ENCODE data around the gene ANKRD29.

ANKRD29 gene, protein sequence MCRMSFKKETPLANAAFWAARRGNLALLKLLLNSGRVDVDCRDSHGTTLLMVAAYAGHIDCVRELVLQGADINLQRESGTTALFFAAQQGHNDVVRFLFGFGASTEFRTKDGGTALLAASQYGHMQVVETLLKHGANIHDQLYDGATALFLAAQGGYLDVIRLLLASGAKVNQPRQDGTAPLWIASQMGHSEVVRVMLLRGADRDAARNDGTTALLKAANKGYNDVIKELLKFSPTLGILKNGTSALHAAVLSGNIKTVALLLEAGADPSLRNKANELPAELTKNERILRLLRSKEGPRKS

DNA sequence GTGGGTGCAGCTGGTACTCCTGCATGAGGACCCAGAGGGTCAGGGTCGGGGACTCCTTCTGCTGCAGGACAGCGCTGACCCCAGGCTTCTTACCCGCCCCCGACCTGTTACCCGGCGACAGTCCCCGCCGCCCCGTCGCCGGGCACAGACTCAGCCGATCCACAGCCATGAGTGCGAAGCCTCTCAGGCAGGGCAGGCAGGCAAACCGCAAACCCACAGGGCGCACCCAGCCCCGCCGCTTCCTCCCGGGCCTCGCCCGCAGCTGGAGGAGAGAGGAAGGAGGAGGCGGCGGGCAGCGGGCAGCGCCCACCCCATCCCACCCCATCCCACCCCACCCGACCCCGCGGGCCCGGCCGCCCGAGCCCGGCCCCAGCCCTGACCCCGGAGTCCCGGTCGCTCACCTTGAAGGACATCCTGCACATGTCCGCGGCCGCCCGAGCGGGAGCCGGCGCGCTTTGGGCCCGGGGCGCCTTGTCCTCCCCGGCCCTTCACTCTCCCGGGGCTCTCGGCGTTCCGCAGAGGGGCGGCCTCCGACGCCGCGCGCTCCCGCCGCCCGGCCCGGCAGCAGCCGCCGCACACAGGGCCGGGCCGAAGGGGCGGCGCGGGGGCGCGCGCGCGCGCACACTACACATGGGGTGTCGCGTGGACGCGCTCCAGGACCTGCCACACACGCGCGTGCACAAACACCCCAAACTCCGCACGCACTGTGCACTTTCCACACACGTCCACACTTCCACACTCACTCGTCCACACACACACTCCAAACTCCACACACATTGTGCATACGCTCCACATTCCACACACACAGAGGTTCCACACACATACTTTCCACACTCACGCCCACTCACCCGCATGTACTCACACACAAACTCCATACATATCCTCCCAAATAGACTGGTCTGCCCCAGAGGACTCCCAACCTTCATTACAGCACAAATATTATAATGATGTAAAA, at the start of gene ANKRD29:
TSS of gene ANKRD29 (minus strand) at position 603 of the 955 bp plus-strand sequence. CDS start at position 422, 181 bp downstream.
- DNase-seq = no peak

GRCh38 chr18:23712445-23712844, 49.7 kb upstream of the ANKRD29 start:
- DNase-seq = no peak

GRCh38 chr18:23711426-23711825, 48.7 kb upstream of the ANKRD29 start:
- DNase-seq = no peak

- DNase-seq = no peak
These were observed 48.2 kb upstream of the ANKRD29 start for GRCh38 chr18:23710946-23711345.

- DNase-seq = no peak
These were observed 47.4 kb upstream of the ANKRD29 start for GRCh38 chr18:23710068-23710527.

GRCh38 chr18:23706971-23707640, 44.4 kb upstream of the ANKRD29 start:
- no peak for DNase-seq

- DNase-seq = no peak
These were observed 42.1 kb upstream of the ANKRD29 start for GRCh38 chr18:23704806-23705205.

DNA sequence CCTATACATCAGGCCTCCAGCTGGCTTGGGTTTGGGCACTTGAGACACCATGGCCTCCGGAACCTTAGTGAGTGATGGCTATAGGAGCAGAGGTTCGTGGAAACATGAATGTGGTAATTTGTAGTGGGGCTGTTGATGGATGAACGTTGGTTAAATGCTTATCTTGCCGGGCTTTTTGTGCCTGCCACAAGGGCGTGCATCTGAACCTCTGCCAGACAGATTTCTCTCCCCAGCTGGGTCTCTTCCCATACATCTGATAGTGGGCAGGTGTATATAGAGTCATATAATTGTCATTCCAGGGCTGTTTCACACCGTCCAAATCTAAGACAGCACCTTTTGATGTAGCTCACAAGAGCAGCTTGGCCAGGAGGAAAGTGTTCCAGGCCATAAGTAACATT, 41.3 kb upstream of the ANKRD29 start:
- no peak for DNase-seq

GRCh38 chr18:23703057-23703986, 40.6 kb upstream of the ANKRD29 start:
- no peak for DNase-seq

GRCh38 chr18:23702606-23703005, 39.9 kb upstream of the ANKRD29 start:
- no peak for DNase-seq

GRCh38 chr18:23701544-23702064, 38.9 kb upstream of the ANKRD29 start:
- DNase-seq = no peak

GRCh38 chr18:23701017-23701416, 38.3 kb upstream of the ANKRD29 start:
- no peak for DNase-seq

DNA sequence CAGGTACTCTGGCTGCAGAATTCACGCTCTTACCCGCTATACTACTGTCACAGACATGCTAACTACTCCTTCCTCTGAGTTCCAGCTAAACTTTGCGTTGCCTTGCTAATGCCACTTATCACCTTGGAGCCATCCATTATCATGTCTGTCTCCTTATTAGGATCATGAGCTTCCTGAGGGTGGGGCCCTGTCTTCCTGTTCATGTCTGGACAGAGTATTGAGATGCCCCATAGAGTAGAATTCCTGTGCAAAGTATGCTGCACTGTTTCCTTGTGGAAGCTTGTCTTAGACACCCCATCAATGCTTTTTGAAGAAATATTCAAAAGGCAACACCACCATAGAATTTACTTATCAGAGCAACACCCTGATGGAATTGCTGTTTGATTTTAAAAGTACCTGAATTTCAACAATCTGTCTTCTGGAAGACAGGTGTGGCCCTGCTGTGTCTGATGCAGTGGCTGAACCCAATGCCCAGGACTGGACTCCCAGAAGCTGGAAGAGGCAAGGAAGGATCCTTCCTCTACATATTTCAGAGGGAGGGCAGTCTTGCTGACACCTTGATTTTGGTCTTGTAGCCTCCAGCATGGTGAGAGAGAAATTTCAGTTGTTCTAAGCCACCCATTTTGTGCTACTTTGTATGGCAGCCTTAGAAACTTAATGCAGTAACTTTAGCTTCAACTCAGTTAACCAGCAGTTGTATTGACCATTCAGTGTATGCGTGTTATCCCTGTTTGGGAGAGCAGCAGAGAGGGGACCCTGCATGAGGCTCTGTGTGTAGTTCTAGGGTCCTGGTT, 32.1 kb upstream of the ANKRD29 start:
- DNase-seq = no peak

DNA sequence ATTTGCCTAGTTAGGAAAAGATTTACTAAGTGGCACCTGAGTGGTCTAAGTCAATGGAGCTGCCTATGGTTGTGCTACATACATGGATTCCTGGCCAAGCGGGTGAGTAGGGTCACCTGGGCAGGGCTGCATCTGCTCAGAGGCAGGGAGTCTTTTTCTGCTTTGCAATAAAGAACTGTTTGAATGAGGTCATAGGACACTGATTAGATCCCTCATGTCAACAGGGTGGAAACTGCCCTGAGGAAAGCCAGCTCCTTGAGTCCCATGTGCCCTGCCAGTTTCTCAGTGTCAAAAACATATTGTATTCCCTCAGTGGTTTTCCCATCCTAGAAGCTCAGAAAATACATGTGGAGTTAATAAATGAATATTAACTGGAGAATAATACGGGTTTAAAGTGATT, 31.1 kb upstream of the ANKRD29 start:
- DNase-seq = no peak

- no peak for DNase-seq
These were observed 27.9 kb upstream of the ANKRD29 start for GRCh38 chr18:23690505-23691068.

GRCh38 chr18:23689616-23690504, 27.1 kb upstream of the ANKRD29 start:
- DNase-seq = no peak

DNA sequence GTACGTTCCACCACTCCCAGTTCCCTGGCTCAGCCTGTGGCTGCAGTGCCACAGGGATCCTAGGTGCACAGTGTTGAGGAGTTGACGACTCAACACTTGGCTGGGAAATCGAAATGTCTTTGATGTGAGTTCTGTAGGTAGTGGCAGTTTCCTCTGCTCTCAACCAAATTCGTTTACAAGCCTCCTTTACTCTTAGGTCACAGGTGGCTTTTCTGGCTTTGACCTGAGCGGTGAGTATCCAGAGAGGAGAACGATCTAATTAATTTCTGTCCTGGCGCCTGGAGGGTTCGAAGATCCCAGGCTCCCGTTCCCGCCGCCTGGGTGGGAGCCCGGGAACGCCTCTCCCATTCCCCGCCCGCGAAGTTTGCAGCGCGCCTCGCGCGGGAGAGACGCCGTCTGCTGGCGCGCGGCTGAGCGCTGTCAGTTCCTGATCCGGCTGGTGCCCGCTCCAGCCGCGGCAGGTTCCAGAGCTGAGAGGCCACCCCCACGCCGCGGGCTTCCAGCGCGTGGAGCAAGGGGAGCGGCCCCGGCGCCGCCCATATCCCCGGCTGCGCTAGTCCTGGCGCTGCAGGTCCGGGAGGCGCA, 26.4 kb upstream of the ANKRD29 start, which contains the start of gene LAMA3:
TSS of gene LAMA3 (plus strand) at position 423 of the 585 bp plus-strand sequence. CDS start 231 bp downstream, outside the sequence.
- DNase-seq = no peak

- no peak for DNase-seq
These were observed 25.8 kb upstream of the ANKRD29 start for GRCh38 chr18:23688528-23688927.

All from NCI-H1436 treated with DMSO at 0.1 percent for 48 hours (cell line).